Skeletal muscle tissue (tissue), 4 donors: ENCODE measurements around the gene GABRB1. TPM values are rescaled to one million over a fixed set of nuclear protein-coding genes. Genes with fewer than 3 reads are reported as not detected.

Experiments
- H3K27ac ChIP-seq: one replicate; pipeline ENCODE4 v1.7.0; 2013; ENCODE audit warnings: mild to moderate bottlenecking, low read depth, low read length, inconsistent platforms
- H3K27me3 ChIP-seq, 3 donors: one replicate each; pipeline ENCODE4 v1.7.0; 2013; ENCODE audit warnings: low read length in 3 of 3; ENCODE audit not compliant: control insufficient read depth in 3 of 3, insufficient read depth in 3 of 3
- H3K36me3 ChIP-seq, 3 donors: one replicate each; pipeline ENCODE4 v1.7.0; 2013; ENCODE audit warnings: low read length in 3 of 3; ENCODE audit not compliant: control insufficient read depth in 3 of 3, insufficient read depth in 3 of 3
- H3K4me1 ChIP-seq, 3 donors: one replicate each; pipeline ENCODE4 v1.7.0; 2013; ENCODE audit warnings: low read length in 3 of 3, mild to moderate bottlenecking in 3 of 3; ENCODE audit not compliant: control insufficient read depth in 3 of 3, insufficient read depth in 3 of 3
- H3K4me3 ChIP-seq, 3 donors: one replicate each; pipeline ENCODE4 v1.7.0; 2013; ENCODE audit warnings: low read length in 3 of 3
- H3K9ac ChIP-seq, 3 donors: one replicate each; pipeline ENCODE4 v1.7.0; 2013; ENCODE audit warnings: low read length in 3 of 3, mild to moderate bottlenecking in 3 of 3, moderate library complexity in 2 of 3, low read depth in 1 of 3
- H3K9me3 ChIP-seq, 3 donors: one replicate each; pipeline ENCODE4 v1.7.0; 2013; ENCODE audit warnings: low read length in 3 of 3; ENCODE audit not compliant: control insufficient read depth in 3 of 3
- total RNA-seq: library from RNA; depleted of rRNA; stranded (reverse); fragments of >200 nt; gene quantifications from one replicate; pipeline ENCODE4 v1.2.3, GENCODE V29; 2014
- donor health status: Osteomylitis.

Gene GABRB1
- total RNA-seq, result not detected

- peak within 1 kb of the TSS in 1 of 3 donors; percentile 47 for H3K9ac ChIP-seq
- no peak within 1 kb of the TSS for H3K27ac ChIP-seq
- peaks cover 19 to 26% (median 23%) of the 10 kb centered on the region in 3 donors for H3K27me3 ChIP-seq
- peaks cover 0 to 3% (median 0%) of the 10 kb centered on the region in 3 donors for H3K9me3 ChIP-seq
- H3K4me3 ChIP-seq, result peak within 1 kb of the TSS; percentile 45 to 62 (median 57)
- H3K36me3 ChIP-seq, result no peaks in the 10 kb centered on the region
- H3K4me1 ChIP-seq, result peaks cover 4 to 10% (median 10%) of the 10 kb centered on the region in 3 donors
Observed at GRCh38 chr4:47031011-47031678, at the start of gene GABRB1. TSS of gene GABRB1 (plus strand) at chr4:47031567.

GRCh38 chr4:46984781-46985180, 46.6 kb upstream of the GABRB1 start:
- H3K9ac ChIP-seq, result no peak overlapping the region
- H3K36me3 ChIP-seq, result no peaks in the 10 kb centered on the region
- no peaks in the 10 kb centered on the region for H3K4me1 ChIP-seq
- no peaks in the 10 kb centered on the region for H3K9me3 ChIP-seq
- no peak overlapping the region for H3K4me3 ChIP-seq
- H3K27ac ChIP-seq, result no peak overlapping the region
- H3K27me3 ChIP-seq, result no peaks in the 10 kb centered on the region

- Histone ChIP-seq H3K4me3 (no peak overlapping the region), H3K9ac (no peak overlapping the region), H3K27me3 (peaks cover 0 to 5% (median 3%) of the 10 kb centered on the region in 3 donors), H3K4me1 (no peaks in the 10 kb centered on the region), H3K36me3 (no peaks in the 10 kb centered on the region), H3K9me3 (no peaks in the 10 kb centered on the region), H3K27ac (no peak overlapping the region)
Observed at GRCh38 chr4:46986922-46987638, 44.3 kb upstream of the GABRB1 start.

GRCh38 chr4:46992338-46992737, 39.0 kb upstream of the GABRB1 start:
- H3K9me3 ChIP-seq, result no peaks in the 10 kb centered on the region
- H3K36me3 ChIP-seq, result no peaks in the 10 kb centered on the region
- H3K27me3 ChIP-seq, result peaks cover 20 to 24% (median 23%) of the 10 kb centered on the region in 3 donors
- peaks cover 0 to 11% (median 8%) of the 10 kb centered on the region in 3 donors for H3K4me1 ChIP-seq
- H3K27ac ChIP-seq, result no peak overlapping the region
- H3K9ac ChIP-seq, result no peak overlapping the region
- no peak overlapping the region for H3K4me3 ChIP-seq

GRCh38 chr4:46993075-46994006, 38.0 kb upstream of the GABRB1 start, which contains the start of gene GABRA4:
TSS of gene GABRA4 (minus strand) at chr4:46993581. CDS start at chr4:46993424, 157 bp downstream.
- no peak within 1 kb of the TSS for H3K27ac ChIP-seq
- no peaks in the 10 kb centered on the region for H3K36me3 ChIP-seq
- peak within 1 kb of the TSS in 1 of 3 donors; percentile 12 for H3K4me3 ChIP-seq
- no peak within 1 kb of the TSS for H3K9ac ChIP-seq
- peaks cover 20 to 24% (median 23%) of the 10 kb centered on the region in 3 donors for H3K27me3 ChIP-seq
- H3K9me3 ChIP-seq, result no peaks in the 10 kb centered on the region
- peaks cover 0 to 11% (median 8%) of the 10 kb centered on the region in 3 donors for H3K4me1 ChIP-seq

GRCh38 chr4:46994007-46994405, 37.4 kb upstream of the GABRB1 start:
- Histone ChIP-seq H3K4me1 (peaks cover 0 to 11% (median 8%) of the 10 kb centered on the region in 3 donors), H3K27ac (no peak overlapping the region), H3K9ac (no peak overlapping the region), H3K9me3 (no peaks in the 10 kb centered on the region), H3K27me3 (peaks cover 20 to 24% (median 23%) of the 10 kb centered on the region in 3 donors), H3K4me3 (peak overlapping the region in 1 of 3 donors; percentile 12), H3K36me3 (no peaks in the 10 kb centered on the region)

- Histone ChIP-seq H3K9ac (no peak overlapping the region), H3K27ac (no peak overlapping the region), H3K27me3 (peaks cover 0 to 4% (median 0%) of the 10 kb centered on the region in 3 donors), H3K9me3 (no peaks in the 10 kb centered on the region), H3K4me3 (no peak overlapping the region), H3K36me3 (no peaks in the 10 kb centered on the region), H3K4me1 (no peaks in the 10 kb centered on the region)
Observed at GRCh38 chr4:46999566-46999965, 31.8 kb upstream of the GABRB1 start.

- H3K9me3 ChIP-seq, result no peaks in the 10 kb centered on the region
- no peak overlapping the region for H3K27ac ChIP-seq
- H3K9ac ChIP-seq, result no peak overlapping the region
- H3K36me3 ChIP-seq, result no peaks in the 10 kb centered on the region
- no peaks in the 10 kb centered on the region for H3K4me1 ChIP-seq
- no peaks in the 10 kb centered on the region for H3K27me3 ChIP-seq
- H3K4me3 ChIP-seq, result no peak overlapping the region
Observed at GRCh38 chr4:47000406-47000805, 31.0 kb upstream of the GABRB1 start.

- Histone ChIP-seq H3K4me1 (no peaks in the 10 kb centered on the region), H3K9me3 (no peaks in the 10 kb centered on the region), H3K27me3 (no peaks in the 10 kb centered on the region), H3K27ac (no peak overlapping the region), H3K36me3 (no peaks in the 10 kb centered on the region), H3K4me3 (no peak overlapping the region), H3K9ac (no peak overlapping the region)
Observed at GRCh38 chr4:47002580-47002979, 28.8 kb upstream of the GABRB1 start.
